ENCODE data around the gene PRR19.

Gene PRR19

GRCh38 chr19:42290136-42290522 is 11.8 kb upstream of the PRR19 start:
- no peak for DNase-seq (ENCODE audit: low spot score)
- H3K27me3 ChIP-seq (ENCODE audit: insufficient read depth, poor library complexity, severe bottlenecking), result no peaks in the 10 kb centered on the region
- H3K27ac ChIP-seq (ENCODE audit: poor library complexity, severe bottlenecking), result no peak overlapping the region
- no peaks in the 10 kb centered on the region for H3K4me1 ChIP-seq (ENCODE audit: insufficient read depth, poor library complexity, severe bottlenecking)
- no peak for TF ChIP-seq CTCF (IDR thresholded peaks at IDR 0.05; ENCODE audit: poor library complexity, severe bottlenecking)
- H3K9me3 ChIP-seq (ENCODE audit: severe bottlenecking), result no peaks in the 10 kb centered on the region
- ATAC-seq (ENCODE audit: low read depth), result no peak
- peaks cover 75% of the 10 kb centered on the region for H3K36me3 ChIP-seq (ENCODE audit: low read depth)
- no peak overlapping the region for H3K4me3 ChIP-seq (ENCODE audit: severe bottlenecking)

DNA sequence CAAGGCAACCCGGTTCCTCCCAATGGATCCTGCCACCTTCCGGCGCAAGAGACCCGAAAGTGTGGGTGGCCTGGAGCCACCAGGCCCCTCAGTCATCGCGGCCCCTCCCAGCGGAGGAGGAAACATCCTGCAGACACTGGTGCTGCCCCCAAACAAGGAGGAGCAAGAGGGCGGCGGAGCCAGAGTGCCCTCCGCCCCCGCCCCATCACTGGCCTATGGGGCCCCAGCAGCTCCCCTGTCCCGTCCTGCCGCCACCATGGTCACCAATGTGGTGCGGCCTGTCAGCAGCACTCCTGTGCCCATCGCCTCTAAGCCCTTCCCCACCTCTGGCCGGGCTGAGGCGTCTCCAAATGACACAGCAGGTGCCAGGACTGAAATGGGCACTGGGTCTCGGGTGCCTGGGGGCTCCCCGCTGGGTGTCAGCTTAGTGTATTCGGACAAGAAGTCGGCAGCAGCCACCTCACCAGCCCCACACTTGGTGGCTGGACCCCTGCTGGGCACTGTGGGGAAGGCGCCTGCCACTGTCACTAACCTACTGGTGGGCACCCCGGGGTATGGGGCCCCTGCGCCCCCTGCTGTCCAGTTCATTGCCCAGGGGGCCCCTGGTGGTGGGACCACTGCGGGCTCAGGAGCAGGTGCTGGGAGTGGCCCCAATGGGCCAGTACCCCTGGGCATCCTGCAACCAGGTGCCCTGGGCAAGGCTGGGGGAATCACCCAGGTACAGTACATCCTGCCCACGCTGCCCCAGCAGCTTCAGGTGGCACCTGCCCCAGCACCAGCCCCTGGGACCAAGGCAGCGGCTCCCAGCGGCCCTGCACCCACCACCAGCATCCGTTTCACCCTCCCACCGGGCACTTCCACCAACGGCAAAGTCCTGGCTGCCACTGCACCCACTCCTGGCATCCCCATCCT is 11.2 kb upstream of the PRR19 start:
- no peaks in the 10 kb centered on the region for H3K4me1 ChIP-seq (ENCODE audit: insufficient read depth, poor library complexity, severe bottlenecking)
- no peaks in the 10 kb centered on the region for H3K9me3 ChIP-seq (ENCODE audit: severe bottlenecking)
- peak; percentile 54 for TF ChIP-seq CTCF (IDR thresholded peaks at IDR 0.05; ENCODE audit: poor library complexity, severe bottlenecking)
- ATAC-seq (ENCODE audit: low read depth) (peak; percentile 47; the same call in 2 of the 3 replicates), DNase-seq (ENCODE audit: low spot score) (no peak)
- no peak overlapping the region for H3K4me3 ChIP-seq (ENCODE audit: severe bottlenecking)
- H3K27ac ChIP-seq (ENCODE audit: poor library complexity, severe bottlenecking), result no peak overlapping the region
- H3K36me3 ChIP-seq (ENCODE audit: low read depth), result peaks cover 75% of the 10 kb centered on the region
- H3K27me3 ChIP-seq (ENCODE audit: insufficient read depth, poor library complexity, severe bottlenecking), result no peaks in the 10 kb centered on the region

GRCh38 chr19:42291435-42291810 is 10.5 kb upstream of the PRR19 start:
- H3K27me3 ChIP-seq (ENCODE audit: insufficient read depth, poor library complexity, severe bottlenecking), result no peaks in the 10 kb centered on the region
- no peak overlapping the region for H3K27ac ChIP-seq (ENCODE audit: poor library complexity, severe bottlenecking)
- no peak for TF ChIP-seq CTCF (IDR thresholded peaks at IDR 0.05; ENCODE audit: poor library complexity, severe bottlenecking)
- DNase-seq (ENCODE audit: low spot score) (no peak), ATAC-seq (ENCODE audit: low read depth) (0 out of 3 replicates have a peak, but pooled peaks have one; percentile 7)
- H3K4me3 ChIP-seq (ENCODE audit: severe bottlenecking), result no peak overlapping the region
- peaks cover 78% of the 10 kb centered on the region for H3K36me3 ChIP-seq (ENCODE audit: low read depth)
- H3K4me1 ChIP-seq (ENCODE audit: insufficient read depth, poor library complexity, severe bottlenecking), result no peaks in the 10 kb centered on the region
- H3K9me3 ChIP-seq (ENCODE audit: severe bottlenecking), result no peaks in the 10 kb centered on the region

DNA sequence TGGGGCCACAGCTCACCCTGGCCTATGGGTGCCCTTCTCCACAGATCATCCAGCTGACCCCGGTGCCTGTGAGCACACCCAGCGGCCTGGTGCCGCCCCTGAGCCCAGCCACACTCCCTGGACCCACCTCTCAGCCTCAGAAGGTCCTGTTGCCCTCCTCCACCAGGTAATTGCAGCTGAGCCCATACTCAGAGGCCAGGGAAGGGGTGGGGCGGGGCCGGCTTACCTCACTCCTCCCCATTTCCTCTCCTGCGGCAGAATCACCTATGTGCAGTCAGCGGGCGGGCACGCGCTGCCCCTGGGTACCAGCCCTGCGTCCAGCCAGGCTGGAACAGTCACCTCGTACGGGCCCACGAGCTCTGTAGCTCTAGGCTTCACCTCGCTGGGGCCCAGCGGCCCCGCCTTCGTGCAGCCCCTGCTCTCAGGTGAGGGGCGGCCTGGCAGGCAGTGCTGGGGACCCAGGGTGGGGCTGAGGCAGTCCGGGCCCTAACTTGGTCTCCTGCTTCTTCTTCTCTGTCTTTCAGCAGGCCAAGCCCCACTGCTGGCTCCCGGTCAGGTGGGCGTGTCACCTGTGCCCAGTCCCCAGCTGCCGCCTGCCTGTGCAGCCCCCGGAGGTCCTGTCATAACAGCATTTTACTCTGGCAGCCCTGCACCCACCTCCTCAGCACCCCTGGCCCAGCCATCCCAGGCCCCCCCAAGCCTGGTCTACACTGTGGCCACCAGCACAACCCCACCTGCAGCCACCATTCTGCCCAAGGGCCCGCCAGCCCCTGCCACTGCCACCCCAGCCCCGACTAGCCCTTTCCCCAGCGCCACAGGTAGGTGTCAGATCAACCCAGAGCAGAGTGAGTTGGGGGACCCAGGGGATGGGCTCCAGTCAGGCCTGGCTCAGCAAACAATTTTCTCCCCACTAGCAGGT is 9.6 kb upstream of the PRR19 start:
- H3K4me1 ChIP-seq (ENCODE audit: insufficient read depth, poor library complexity, severe bottlenecking), result no peaks in the 10 kb centered on the region
- H3K36me3 ChIP-seq (ENCODE audit: low read depth), result peaks cover 77% of the 10 kb centered on the region
- DNase-seq (ENCODE audit: low spot score), result no peak
- no peak overlapping the region for H3K27ac ChIP-seq (ENCODE audit: poor library complexity, severe bottlenecking)
- no peak for TF ChIP-seq CTCF (IDR thresholded peaks at IDR 0.05; ENCODE audit: poor library complexity, severe bottlenecking)
- no peak overlapping the region for H3K4me3 ChIP-seq (ENCODE audit: severe bottlenecking)
- H3K27me3 ChIP-seq (ENCODE audit: insufficient read depth, poor library complexity, severe bottlenecking), result no peaks in the 10 kb centered on the region
- ATAC-seq (ENCODE audit: low read depth), result no peak
- H3K9me3 ChIP-seq (ENCODE audit: severe bottlenecking), result no peaks in the 10 kb centered on the region

Data from RWPE2 (cell line).